ENCODE measurements around the gene PTX4. TPM values are rescaled to one million over a fixed set of nuclear protein-coding genes. Genes with fewer than 3 reads are reported as not detected.
"Not testable (repeated sequence)": the region's sequence is repeated elsewhere in the genome, so short reads cannot be mapped to it uniquely, and the experiment has no call there.

PTX4 gene
- polyA plus RNA-seq, 4 donors = not detected

- no peak for DNase-seq (ENCODE audit: low read depth in 4 of 4, low spot score in 2 of 4)
Observed at GRCh38 chr16:1447965-1448364, 40.8 kb downstream of the PTX4 start.

GRCh38 chr16:1446296-1447080 is 42.3 kb downstream of the PTX4 start:
- no peak for DNase-seq (ENCODE audit: low read depth in 4 of 4, low spot score in 2 of 4)

- DNase-seq (ENCODE audit: low read depth in 4 of 4, low spot score in 2 of 4) = no peak
Observed at GRCh38 chr16:1445518-1446203, 43.1 kb downstream of the PTX4 start.

- no peak for DNase-seq (ENCODE audit: low read depth in 4 of 4, low spot score in 2 of 4)
Observed at GRCh38 chr16:1444730-1445517, 43.8 kb downstream of the PTX4 start.

- no peak for DNase-seq (ENCODE audit: low read depth in 4 of 4, low spot score in 2 of 4)
Observed at GRCh38 chr16:1443980-1444729, 44.6 kb downstream of the PTX4 start, which contains the start of gene CCDC154. TSS of gene CCDC154 (minus strand) at chr16:1444556. CDS start at chr16:1444322, 234 bp downstream.

GRCh38 chr16:1443403-1443973 is 45.3 kb downstream of the PTX4 start:
- DNase-seq (ENCODE audit: low read depth in 4 of 4, low spot score in 2 of 4) = no peak

- DNase-seq (ENCODE audit: low read depth in 4 of 4, low spot score in 2 of 4) = no peak
Observed at GRCh38 chr16:1442697-1443096, 46.0 kb downstream of the PTX4 start.

- DNase-seq (ENCODE audit: low read depth in 4 of 4, low spot score in 2 of 4) = no peak
Observed at GRCh38 chr16:1441391-1441829, 47.3 kb downstream of the PTX4 start.

GRCh38 chr16:1439699-1440074 is 49.1 kb downstream of the PTX4 start:
- DNase-seq (ENCODE audit: low read depth in 4 of 4, low spot score in 2 of 4) = not testable (repeated sequence)

GRCh38 chr16:1439058-1439698 is 49.6 kb downstream of the PTX4 start:
- DNase-seq (ENCODE audit: low read depth in 4 of 4, low spot score in 2 of 4) = no peak

- no peak for DNase-seq (ENCODE audit: low read depth in 4 of 4, low spot score in 2 of 4)
Observed at GRCh38 chr16:1438229-1439057, 50.3 kb downstream of the PTX4 start.

GRCh38 chr16:1437606-1438005 is 51.1 kb downstream of the PTX4 start:
- DNase-seq (ENCODE audit: low read depth in 4 of 4, low spot score in 2 of 4) = no peak

- DNase-seq (ENCODE audit: low read depth in 4 of 4, low spot score in 2 of 4) = no peak
Observed at GRCh38 chr16:1436731-1437355, 51.9 kb downstream of the PTX4 start.

- no peak for DNase-seq (ENCODE audit: low read depth in 4 of 4, low spot score in 2 of 4)
Observed at GRCh38 chr16:1435921-1436697, 52.6 kb downstream of the PTX4 start.

Measured in left renal cortex interstitium (tissue), 4 donors.